GM12873 (cell line): Measurements from ENCODE around the gene ANKS1B.

ENCODE experiments used
- CTCF ChIP-seq: IDR thresholded peaks from 2 replicates; pipeline ENCODE4 v1.5.1; 2012; ENCODE audit warnings: low read depth, mild to moderate bottlenecking, moderate library complexity, low read length, control low read depth; ENCODE audit not compliant: insufficient read depth; ENCODE audit errors: missing control alignments

Gene ANKS1B

GRCh38 chr12:98939926-98940325, 1044.8 kb downstream of the ANKS1B start:
- no peak for TF ChIP-seq CTCF

- TF ChIP-seq CTCF, result peak; percentile 43
Observed at GRCh38 chr12:98939350-98939749, 1045.4 kb downstream of the ANKS1B start.

- no peak for TF ChIP-seq CTCF
Observed at GRCh38 chr12:98935847-98936246, 1048.9 kb downstream of the ANKS1B start.

- TF ChIP-seq CTCF, result no peak
Observed at GRCh38 chr12:98922871-98923270, 1061.9 kb downstream of the ANKS1B start.

- no peak for TF ChIP-seq CTCF
Observed at GRCh38 chr12:98918176-98918863, 1066.4 kb downstream of the ANKS1B start.

GRCh38 chr12:98916106-98916505, 1068.6 kb downstream of the ANKS1B start:
- TF ChIP-seq CTCF, result no peak

GRCh38 chr12:98912401-98912974, 1072.2 kb downstream of the ANKS1B start:
- TF ChIP-seq CTCF, result no peak
